Cerebellar cortex (tissue), 1 donor: ENCODE measurements around the gene ADH5.
"Not testable (repeated sequence)": the region's sequence is repeated elsewhere in the genome, so short reads cannot be mapped to it uniquely, and the experiment has no call there.

Experiments
- DNase-seq: peaks from one replicate; pipeline ENCODE4 v3.0.0-alpha.2; 2015; ENCODE audit warnings: low spot score

Gene ADH5

DNA sequence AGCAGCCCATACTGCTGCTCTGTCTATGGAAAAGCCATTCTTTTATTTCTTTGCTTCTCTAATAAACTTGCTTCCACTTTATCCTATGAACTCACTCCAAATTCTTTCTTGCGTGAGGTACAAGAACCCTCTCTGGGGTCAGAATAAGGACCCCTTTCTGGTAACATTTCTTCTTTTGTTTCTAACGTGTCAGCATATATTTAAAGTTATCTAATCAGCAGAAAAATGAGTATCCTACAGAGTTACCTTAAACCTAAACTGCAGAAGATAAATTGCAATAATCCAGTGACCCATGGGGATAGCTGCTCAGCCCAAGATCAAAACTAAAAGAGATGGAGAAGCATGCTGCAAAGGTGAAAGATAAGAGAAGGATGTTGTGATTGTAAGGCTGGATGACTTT, 4.0 kb downstream of the ADH5 start:
- DNase-seq = no peak

GRCh38 chr4:99082192-99082591, 6.4 kb downstream of the ADH5 start:
- no peak for DNase-seq

GRCh38 chr4:99080869-99081268, 7.7 kb downstream of the ADH5 start:
- DNase-seq = not testable (repeated sequence)

DNA sequence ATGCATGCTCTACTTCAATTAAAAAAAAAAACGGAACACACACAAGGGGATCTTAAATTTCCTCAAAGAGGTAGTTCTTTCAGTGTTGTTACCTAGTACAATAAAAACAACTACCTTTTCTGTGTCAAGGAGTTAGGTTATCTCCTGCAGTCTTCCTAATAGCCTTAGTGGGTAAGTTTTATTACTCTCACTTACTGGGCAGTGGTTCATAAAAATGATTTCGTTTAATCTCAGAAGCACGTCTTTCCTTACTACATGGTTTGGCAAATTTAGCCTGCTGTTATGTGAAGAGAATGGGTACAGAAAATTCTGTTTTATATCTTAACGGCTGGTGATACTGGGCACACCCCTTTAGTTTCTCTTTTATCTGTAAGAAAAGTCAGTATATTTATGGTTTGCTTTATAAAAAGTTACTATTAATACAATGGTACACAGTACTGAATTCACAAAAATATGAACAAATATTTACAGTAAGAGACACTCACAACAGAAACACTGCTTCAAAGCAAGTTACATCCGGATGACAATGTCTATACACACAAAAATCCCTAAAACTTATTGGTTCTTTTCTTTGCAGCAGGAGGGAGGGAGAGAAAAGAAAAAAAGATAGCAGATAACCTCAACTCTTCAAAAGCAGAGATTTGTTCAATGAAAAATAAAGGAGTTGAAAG, 8.8 kb downstream of the ADH5 start:
- no peak for DNase-seq

DNA sequence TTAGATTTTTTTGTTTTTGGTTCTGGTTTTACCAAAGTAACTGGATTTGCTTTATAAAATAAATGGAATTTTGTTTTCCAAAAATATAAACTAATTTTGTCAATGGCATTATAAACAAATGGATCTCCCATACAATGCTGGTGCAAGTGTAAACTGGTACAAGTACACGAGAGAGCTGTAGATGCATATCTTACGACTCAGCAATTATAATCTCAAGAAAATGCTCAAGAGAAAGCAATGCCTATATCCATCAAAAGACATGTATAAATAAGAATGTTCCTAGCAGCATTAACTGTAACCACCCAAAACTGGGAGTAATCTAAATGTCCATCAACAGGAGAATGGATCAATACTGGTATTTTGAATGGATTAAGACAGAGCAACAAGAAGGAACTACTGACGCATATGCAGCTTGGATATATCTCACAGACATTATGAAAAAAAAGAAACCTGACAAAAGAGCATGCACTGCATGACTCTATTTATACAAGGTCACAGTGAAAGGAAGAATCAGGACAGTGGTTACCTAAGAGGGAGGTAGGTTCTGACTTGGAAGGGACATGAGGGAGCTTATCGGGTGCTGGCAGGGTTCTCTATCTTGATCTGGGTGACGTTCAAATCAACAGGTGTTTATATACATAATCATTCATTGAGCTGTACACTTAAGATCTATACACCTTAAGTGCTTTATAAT, 9.5 kb downstream of the ADH5 start:
- DNase-seq = no peak

GRCh38 chr4:99078336-99078735, 10.3 kb downstream of the ADH5 start:
- no peak for DNase-seq

- no peak for DNase-seq
Observed at GRCh38 chr4:99077177-99077576, 11.4 kb downstream of the ADH5 start.

GRCh38 chr4:99076292-99076976, 12.2 kb downstream of the ADH5 start:
- no peak for DNase-seq

- DNase-seq = no peak
Observed at GRCh38 chr4:99074816-99075215, 13.8 kb downstream of the ADH5 start.

GRCh38 chr4:99071159-99071558, 17.4 kb downstream of the ADH5 start:
- no peak for DNase-seq

GRCh38 chr4:99067617-99068016, 21.0 kb downstream of the ADH5 start:
- DNase-seq = no peak

GRCh38 chr4:99065521-99065920, 23.1 kb downstream of the ADH5 start:
- DNase-seq = not testable (repeated sequence)

DNA sequence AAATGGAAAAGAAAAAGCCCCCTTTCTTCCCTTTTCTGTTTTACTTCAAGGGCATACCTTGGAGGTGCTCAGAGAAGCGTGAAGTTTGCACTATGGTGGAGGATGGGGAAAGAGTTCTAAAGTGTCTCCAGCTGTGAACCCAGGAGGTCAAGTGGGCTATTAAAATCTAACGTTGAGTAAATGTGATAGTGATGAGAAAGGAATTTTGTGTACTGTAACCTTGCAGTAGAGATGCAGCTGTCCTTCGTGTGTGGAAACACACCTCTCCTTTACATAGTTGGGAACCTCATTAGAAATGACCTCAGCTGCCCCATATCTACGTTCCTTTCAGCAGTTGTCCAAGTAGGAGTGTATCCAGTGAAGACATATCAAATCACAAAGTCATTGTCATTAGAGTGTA, 26.5 kb downstream of the ADH5 start:
- DNase-seq = no peak

- DNase-seq = no peak
Observed at GRCh38 chr4:99061048-99061700, 27.4 kb downstream of the ADH5 start.

DNA sequence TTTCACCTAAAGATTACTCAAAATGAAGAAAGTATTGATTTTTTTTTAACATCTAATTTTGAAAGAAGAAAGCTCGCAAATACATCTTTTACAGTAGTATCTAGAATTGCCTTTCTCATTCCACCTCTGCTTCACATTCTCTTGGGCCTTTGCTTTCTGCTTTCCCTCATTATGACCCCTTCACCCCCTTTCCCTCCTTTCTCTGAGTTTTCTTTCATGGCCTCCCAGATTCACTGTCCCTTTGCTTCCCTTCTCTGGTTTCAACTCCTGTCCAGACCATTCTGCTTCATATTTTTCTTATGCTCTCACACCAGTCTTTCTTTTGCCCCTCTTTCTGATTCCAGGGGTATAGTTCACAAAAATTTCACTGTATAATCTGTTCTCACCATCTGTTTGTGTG, 29.0 kb downstream of the ADH5 start:
- DNase-seq = no peak

DNA sequence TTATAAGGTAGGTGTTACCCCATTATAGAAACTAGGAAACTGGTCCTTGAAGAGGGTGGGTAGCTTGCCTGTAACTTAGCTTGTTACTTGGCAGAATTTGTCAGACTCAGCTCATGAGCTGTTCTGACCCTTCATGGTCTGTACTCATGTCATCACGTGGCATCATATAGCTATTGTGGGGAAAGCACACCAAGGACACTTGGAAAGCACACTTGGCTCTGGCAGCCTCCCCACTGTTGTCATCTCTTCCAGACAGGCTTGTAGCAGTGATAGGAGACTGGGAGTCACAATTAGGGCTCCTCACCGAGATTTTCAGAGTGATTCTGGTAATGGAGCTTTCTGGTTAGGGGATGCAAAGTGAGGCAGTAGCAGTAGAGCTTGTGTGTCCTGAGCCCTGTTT, 30.4 kb downstream of the ADH5 start:
- DNase-seq = no peak

DNA sequence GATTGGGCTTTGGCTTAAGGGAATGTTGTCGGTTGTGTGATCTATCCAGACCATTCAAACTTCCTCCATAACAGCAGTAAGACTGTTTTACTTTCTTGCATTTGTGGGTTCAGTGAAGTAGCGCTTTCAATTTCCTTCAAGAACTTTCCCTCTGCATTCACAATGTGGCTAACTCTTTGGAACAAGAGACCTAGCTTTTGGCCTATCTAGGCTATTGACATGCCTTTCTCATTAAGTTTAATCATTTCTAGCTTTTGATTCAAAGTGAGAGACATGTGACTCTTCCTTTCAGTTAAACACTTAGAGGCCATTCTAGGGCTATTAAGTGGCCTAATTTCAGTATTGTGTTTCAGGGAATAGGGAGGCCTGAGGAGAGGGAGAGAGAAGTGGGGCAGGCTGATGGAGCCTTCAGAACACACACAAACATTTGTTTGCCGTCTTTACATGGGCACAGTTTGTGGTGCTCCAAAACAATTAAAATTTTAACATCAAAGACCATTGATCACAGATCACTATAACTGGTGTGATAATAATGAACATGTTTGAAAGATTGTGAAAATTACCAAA, 34.1 kb downstream of the ADH5 start:
- no peak for DNase-seq

GRCh38 chr4:99052902-99053301, 35.7 kb downstream of the ADH5 start:
- DNase-seq = no peak

DNA sequence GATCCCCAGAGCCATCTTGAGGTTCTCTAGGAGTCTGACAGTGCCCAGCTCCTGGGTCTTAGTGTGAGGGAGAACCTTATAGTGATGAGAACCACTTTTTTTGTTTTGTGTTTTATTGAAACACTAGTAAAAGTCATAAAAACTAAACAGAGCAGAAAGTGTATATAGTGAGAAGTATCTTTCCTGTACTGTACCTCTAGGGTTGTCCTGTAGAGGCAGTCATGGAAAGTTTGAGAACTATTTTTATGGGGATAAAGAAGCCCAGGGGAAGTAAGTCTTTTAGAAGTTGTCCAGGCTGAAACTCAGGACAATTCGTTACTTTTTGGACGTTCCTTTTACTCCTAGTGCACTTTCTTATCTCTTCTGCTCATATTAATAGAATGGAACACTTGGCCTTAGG, 40.9 kb downstream of the ADH5 start:
- DNase-seq = no peak

DNA sequence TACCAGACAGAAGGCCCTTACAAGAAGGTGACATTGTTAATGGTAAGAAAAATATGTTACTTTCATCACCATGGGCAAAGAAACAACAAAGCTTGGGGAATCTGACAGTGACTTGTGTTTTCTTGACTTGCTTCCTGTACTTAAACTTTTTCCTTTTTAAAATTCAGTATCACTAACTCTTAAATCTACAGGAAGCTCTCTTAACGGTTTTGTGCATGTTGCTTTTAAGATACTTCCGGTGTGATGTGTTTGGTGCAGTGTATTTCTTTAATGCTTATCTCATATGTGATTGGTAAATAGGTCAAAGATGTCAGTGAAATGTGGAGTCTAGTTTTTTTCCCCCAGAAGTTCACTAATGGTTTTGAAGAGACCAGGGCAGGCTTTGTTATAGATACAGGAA, 45.2 kb downstream of the ADH5 start:
- DNase-seq = no peak

DNA sequence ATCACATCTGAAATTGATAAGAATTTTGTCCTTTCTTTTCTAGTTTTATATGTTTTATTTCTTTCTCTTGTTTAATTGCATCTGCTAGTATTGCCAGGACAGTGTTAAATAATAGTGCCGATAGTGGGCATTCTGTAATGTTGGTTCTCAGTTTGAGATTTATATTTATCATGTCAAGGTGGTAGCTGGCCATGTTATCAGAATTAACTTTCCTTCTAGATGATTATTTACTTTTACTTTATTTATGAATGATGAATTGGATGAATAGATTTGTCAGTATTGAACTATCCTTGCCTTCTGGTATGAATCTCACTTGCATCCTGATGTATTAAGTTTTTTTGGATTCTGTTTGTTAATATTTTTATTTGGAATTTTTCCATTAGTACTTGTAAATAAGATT, 50.4 kb downstream of the ADH5 start:
- DNase-seq = no peak

DNA sequence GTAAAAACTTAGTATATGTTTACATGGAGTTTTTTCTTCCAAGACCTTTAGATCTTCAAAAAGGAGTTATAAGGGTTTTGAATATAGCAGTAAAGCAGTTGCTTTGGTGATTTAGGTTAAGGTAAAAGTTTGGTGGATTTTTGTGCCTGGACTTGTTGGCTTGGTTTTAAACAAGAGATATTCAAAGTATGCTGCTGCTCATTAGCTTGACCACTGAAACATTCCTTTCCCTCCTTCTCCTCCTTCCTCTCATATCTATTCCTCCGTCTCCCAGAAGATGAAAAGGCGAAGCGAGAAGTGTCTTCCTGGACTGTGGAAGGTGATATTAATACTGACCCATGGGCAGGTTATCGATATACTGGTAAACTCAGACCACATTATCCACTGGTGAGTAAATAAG, 54.6 kb downstream of the ADH5 start:
- no peak for DNase-seq

DNA sequence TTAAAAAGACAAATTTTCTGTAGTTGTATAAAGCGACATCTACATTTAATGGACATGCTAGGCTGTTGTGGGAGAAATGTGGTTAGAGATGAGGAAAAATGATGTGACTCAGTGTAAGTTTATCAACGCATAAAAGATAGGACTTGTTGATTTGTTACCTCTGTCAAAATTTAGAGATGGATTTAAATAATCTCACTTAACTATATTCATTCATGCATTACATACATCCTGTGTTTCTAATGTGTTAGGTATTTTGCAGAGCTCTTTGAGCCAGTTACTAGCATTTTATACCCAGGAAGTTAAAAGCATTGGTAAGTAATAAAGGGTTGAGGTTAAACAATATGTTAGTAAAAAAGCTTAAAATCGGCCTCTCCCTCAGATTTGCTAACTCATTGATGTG, 58.7 kb downstream of the ADH5 start:
- DNase-seq = no peak
